OCI-LY1 (cell line): ENCODE measurements around the gene SOCS7.

ENCODE experiments used
- H2AFZ ChIP-seq: fragments of 200-600 bp; sonication (generic), shearing (Covaris generic); 2 replicates; pipeline ENCODE4 v1.6.0; 2014; ENCODE audit warnings: antibody characterized with exemption, mild to moderate bottlenecking, low read length
- H3F3A ChIP-seq: fragments of 200-600 bp; sonication (generic), shearing (Covaris generic); 2 replicates; pipeline ENCODE4 v1.6.0; 2014; ENCODE audit warnings: mild to moderate bottlenecking, antibody characterized with exemption, low read length, moderate library complexity; ENCODE audit not compliant: insufficient read depth
- H3K27ac ChIP-seq: fragments of 200-600 bp; sonication (generic); 2 replicates; pipeline ENCODE4 v1.5.1; 2014; ENCODE audit warnings: low read length, mixed run types, mild to moderate bottlenecking, low read depth; ENCODE audit not compliant: poor library complexity, severe bottlenecking
- H3K27me3 ChIP-seq: fragments of 200-600 bp; sonication (generic); 2 replicates; pipeline ENCODE4 v1.6.0; 2014; ENCODE audit warnings: antibody characterized with exemption, mild to moderate bottlenecking, low read length, moderate library complexity; ENCODE audit not compliant: insufficient read depth
- H3K36me3 ChIP-seq: fragments of 200-600 bp; sonication (generic); 2 replicates; pipeline ENCODE4 v1.6.1; 2014; ENCODE audit warnings: mild to moderate bottlenecking, antibody characterized with exemption, low read length, moderate library complexity, mixed read lengths; ENCODE audit not compliant: insufficient read depth
- H3K4me1 ChIP-seq: fragments of 200-600 bp; sonication (generic); 2 replicates; pipeline ENCODE4 v1.5.1; 2014; ENCODE audit warnings: mild to moderate bottlenecking, low read length, moderate library complexity; ENCODE audit not compliant: insufficient read depth, severe bottlenecking
- H3K4me2 ChIP-seq: fragments of 200-600 bp; sonication (generic), shearing (Covaris generic); 2 replicates; pipeline ENCODE4 v1.6.1; 2014; ENCODE audit warnings: low read length
- H3K4me3 ChIP-seq: fragments of 200-600 bp; sonication (generic); 2 replicates; pipeline ENCODE4 v1.5.1; 2014; ENCODE audit warnings: low read length, low read depth, mild to moderate bottlenecking, mixed read lengths; ENCODE audit not compliant: poor library complexity, severe bottlenecking
- H3K79me2 ChIP-seq: fragments of 200-600 bp; shearing (Covaris generic); 2 replicates; pipeline ENCODE4 v1.6.1; 2016; ENCODE audit warnings: mixed run types, low read length, mixed read lengths; ENCODE audit not compliant: insufficient read depth
- H3K9ac ChIP-seq: fragments of 200-600 bp; sonication (generic), shearing (Covaris generic); 2 replicates; pipeline ENCODE4 v1.6.1; 2014; ENCODE audit warnings: mild to moderate bottlenecking, low read length, mixed read lengths
- H3K9me2 ChIP-seq: fragments of 200-600 bp; sonication (generic), shearing (Covaris generic); 2 replicates; pipeline ENCODE4 v1.6.1; 2014; ENCODE audit warnings: low read depth, mild to moderate bottlenecking, low read length, mixed read lengths
- H3K9me3 ChIP-seq: fragments of 200-600 bp; shearing (Covaris generic); 2 replicates; pipeline ENCODE4 v1.6.1; 2014; ENCODE audit warnings: low read length, mixed read lengths
- H4K20me1 ChIP-seq: fragments of 200-600 bp; sonication (generic), shearing (Covaris generic); 2 replicates; pipeline ENCODE4 v1.6.0; 2016; ENCODE audit warnings: mild to moderate bottlenecking, low read length; ENCODE audit not compliant: insufficient read depth
- EZH2 ChIP-seq: fragments of 200-600 bp; sonication (generic), shearing (Covaris generic); IDR thresholded peaks from 2 replicates; pipeline ENCODE4 v1.8.0; 2017; ENCODE audit warnings: borderline replicate concordance, mixed run types, mild to moderate bottlenecking, antibody characterized with exemption, low read length, moderate library complexity, mixed read lengths
- TF ChIP-seq, protein P1 (sequence below): fragments of 200-600 bp; sonication (generic), shearing (Covaris generic); IDR thresholded peaks from 2 replicates; pipeline ENCODE4 v1.5.1; 2017; ENCODE audit warnings: mild to moderate bottlenecking, antibody characterized with exemption, low read length, moderate library complexity, mixed read lengths

Gene SOCS7

DNA sequence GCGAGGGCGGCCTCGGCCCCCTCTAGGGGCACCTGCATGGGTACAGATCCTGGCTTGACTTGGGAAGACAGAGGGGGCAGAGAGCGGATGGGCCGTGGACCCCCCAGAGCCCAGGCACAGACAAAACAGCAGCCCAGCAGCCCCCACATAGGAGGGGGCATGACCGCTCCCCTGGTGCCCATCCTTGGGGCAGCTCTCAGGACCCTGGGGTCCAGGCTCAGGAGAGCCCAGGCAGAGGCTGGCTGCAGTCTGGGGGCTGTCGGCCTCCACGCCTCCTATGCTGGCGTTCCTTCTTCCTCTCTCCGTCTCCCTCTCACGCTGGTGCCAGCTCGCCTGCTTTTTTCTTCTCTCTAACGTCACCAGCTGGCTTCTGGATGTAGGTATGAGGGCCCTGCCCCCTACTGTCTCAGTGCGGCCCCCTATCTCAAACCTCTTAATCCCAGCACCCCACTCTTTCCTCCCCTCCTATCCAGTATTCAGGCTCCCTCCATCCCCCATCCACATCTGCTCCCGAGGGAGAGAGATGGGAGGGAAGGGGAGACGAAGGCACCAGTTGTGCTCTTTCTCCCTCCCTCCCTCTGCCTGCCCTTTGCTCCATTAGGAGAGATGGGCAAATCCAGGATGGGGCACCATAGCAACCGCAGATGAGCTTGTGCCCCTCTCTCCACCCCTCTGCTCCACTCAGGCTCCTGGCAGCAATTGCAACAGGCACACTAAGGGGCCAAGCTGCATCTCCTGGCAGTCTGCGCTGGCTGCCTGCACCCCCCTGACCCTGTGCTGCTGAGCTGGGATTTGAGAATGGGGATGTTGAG, 7.8 kb upstream of the SOCS7 start, which contains the start of gene GPR179:
TSS of gene GPR179 (minus strand) at position 349 of the 812 bp plus-strand sequence. CDS start at position 182, 167 bp downstream.
- no peaks in the 10 kb centered on the region for H3K9me3 ChIP-seq
- no peaks in the 10 kb centered on the region for H3K79me2 ChIP-seq
- H3F3A ChIP-seq, result no peaks in the 10 kb centered on the region
- no peaks in the 10 kb centered on the region for H3K9me2 ChIP-seq
- TF ChIP-seq, protein P1, sequence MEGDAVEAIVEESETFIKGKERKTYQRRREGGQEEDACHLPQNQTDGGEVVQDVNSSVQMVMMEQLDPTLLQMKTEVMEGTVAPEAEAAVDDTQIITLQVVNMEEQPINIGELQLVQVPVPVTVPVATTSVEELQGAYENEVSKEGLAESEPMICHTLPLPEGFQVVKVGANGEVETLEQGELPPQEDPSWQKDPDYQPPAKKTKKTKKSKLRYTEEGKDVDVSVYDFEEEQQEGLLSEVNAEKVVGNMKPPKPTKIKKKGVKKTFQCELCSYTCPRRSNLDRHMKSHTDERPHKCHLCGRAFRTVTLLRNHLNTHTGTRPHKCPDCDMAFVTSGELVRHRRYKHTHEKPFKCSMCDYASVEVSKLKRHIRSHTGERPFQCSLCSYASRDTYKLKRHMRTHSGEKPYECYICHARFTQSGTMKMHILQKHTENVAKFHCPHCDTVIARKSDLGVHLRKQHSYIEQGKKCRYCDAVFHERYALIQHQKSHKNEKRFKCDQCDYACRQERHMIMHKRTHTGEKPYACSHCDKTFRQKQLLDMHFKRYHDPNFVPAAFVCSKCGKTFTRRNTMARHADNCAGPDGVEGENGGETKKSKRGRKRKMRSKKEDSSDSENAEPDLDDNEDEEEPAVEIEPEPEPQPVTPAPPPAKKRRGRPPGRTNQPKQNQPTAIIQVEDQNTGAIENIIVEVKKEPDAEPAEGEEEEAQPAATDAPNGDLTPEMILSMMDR, result no peak
- TF ChIP-seq EZH2, result no peak
- H4K20me1 ChIP-seq, result no peaks in the 10 kb centered on the region
- H3K4me2 ChIP-seq, result no peak within 1 kb of the TSS
- H3K4me3 ChIP-seq, result no peak within 1 kb of the TSS
- no peak within 1 kb of the TSS for H3K9ac ChIP-seq
- H3K27me3 ChIP-seq, result no peaks in the 10 kb centered on the region; the same call in 1 of the 2 replicates
- no peaks in the 10 kb centered on the region for H3K36me3 ChIP-seq
- H2AFZ ChIP-seq, result no peak within 1 kb of the TSS
- peaks cover 9% of the 10 kb centered on the region for H3K4me1 ChIP-seq
- no peak within 1 kb of the TSS for H3K27ac ChIP-seq

DNA sequence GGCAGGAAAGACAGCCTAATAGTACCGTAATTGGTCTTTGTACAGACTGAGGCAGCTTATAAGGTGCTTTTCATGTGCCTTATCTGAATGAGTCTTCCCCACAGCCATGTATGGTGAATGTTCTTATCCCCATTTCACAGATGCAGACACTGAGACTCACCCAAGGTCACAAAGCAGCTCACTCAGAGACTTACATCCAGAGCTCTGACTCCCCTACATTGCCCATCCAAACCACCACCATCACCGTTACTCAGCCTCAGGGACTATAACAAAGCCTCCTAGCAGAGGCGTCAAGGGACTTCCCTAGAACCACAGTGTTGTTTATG, 7.3 kb upstream of the SOCS7 start:
- no peaks in the 10 kb centered on the region for H3K79me2 ChIP-seq
- H3K4me3 ChIP-seq, result no peak overlapping the region
- no peaks in the 10 kb centered on the region for H3K36me3 ChIP-seq
- no peak for TF ChIP-seq EZH2
- TF ChIP-seq, protein P1, result no peak
- no peaks in the 10 kb centered on the region for H3F3A ChIP-seq
- no peak overlapping the region for H3K4me2 ChIP-seq
- no peaks in the 10 kb centered on the region for H3K9me3 ChIP-seq
- H3K4me1 ChIP-seq, result peaks cover 9% of the 10 kb centered on the region
- H3K9me2 ChIP-seq, result no peaks in the 10 kb centered on the region
- H2AFZ ChIP-seq, result no peak overlapping the region
- no peak overlapping the region for H3K9ac ChIP-seq
- H4K20me1 ChIP-seq, result no peaks in the 10 kb centered on the region
- H3K27me3 ChIP-seq, result no peaks in the 10 kb centered on the region; the same call in 1 of the 2 replicates
- H3K27ac ChIP-seq, result no peak overlapping the region

DNA sequence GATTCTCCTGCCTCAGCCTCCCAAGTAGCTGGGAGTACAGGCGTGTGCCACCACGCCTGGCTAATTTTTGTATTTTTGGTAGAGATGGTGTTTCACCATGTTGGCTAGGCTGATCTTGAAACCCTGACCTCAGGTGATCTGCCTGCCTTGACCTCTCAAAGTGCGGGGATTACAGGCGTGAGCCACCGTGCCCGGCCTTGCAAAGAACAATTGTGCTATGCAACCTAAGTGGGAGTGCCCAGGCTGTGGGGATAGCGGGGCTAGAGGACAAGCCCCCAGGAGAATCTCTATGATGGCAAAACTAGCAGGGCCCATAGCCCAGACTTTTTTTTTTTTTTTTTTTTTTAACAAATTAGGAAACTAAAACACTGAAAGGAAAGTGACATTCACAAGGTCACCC, 5.9 kb upstream of the SOCS7 start:
- H3K4me1 ChIP-seq, result peaks cover 11% of the 10 kb centered on the region
- TF ChIP-seq, protein P1, result no peak
- TF ChIP-seq EZH2, result no peak

More for the DNA sequence above, 5.9 kb upstream of the SOCS7 start:
- no peaks in the 10 kb centered on the region for H3K36me3 ChIP-seq
- no peaks in the 10 kb centered on the region for H3K9me3 ChIP-seq
- no peaks in the 10 kb centered on the region for H3K9me2 ChIP-seq
- no peaks in the 10 kb centered on the region for H4K20me1 ChIP-seq
- H3K27ac ChIP-seq, result no peak overlapping the region
- no peaks in the 10 kb centered on the region for H3K79me2 ChIP-seq
- H3K4me3 ChIP-seq, result no peak overlapping the region
- H3K27me3 ChIP-seq, result no peaks in the 10 kb centered on the region; the same call in 1 of the 2 replicates
- no peak overlapping the region for H2AFZ ChIP-seq
- H3K9ac ChIP-seq, result no peak overlapping the region
- no peaks in the 10 kb centered on the region for H3F3A ChIP-seq
- no peak overlapping the region for H3K4me2 ChIP-seq
